ENCODE results near the gene ZSWIM8. TPM values are rescaled to one million over a fixed set of nuclear protein-coding genes. Genes with fewer than 3 reads are reported as not detected.
"Not testable (repeated sequence)": the region's sequence is repeated elsewhere in the genome, so short reads cannot be mapped to it uniquely, and the experiment has no call there.

The ZSWIM8 gene
- total and polyA plus RNA-seq, 9 donors, result 40.7 to 80.5 (median 65.8) TPM

GRCh38 chr10:73824146-73824725 is 38.8 kb downstream of the ZSWIM8 start:
- 96% methylated on average over 13 of the region's 14 CpGs for WGBS (ENCODE audit: insufficient coverage)
- H3K27me3 ChIP-seq (ENCODE audit: control insufficient read depth, insufficient read depth, low read length), result no peaks in the 10 kb centered on the region
- H3K4me3 ChIP-seq (ENCODE audit: low read length), result no peak overlapping the region
- peaks cover 5% of the 10 kb centered on the region for H3K4me1 ChIP-seq (ENCODE audit: control insufficient read depth, insufficient read depth, low read length)
- H3K36me3 ChIP-seq (ENCODE audit: control insufficient read depth, insufficient read depth, low read length), result peaks cover 59% of the 10 kb centered on the region
- DNase-seq, result no peak
- no peaks in the 10 kb centered on the region for H3K9me3 ChIP-seq (replicated peaks; ENCODE audit: control insufficient read depth, low read depth, low read length)
- no peak overlapping the region for H3K27ac ChIP-seq (ENCODE audit: low read length)

- H3K4me1 ChIP-seq (ENCODE audit: control insufficient read depth, insufficient read depth, low read length), result no peaks in the 10 kb centered on the region
- H3K27me3 ChIP-seq (ENCODE audit: control insufficient read depth, insufficient read depth, low read length), result no peaks in the 10 kb centered on the region
- peaks cover 42% of the 10 kb centered on the region for H3K36me3 ChIP-seq (ENCODE audit: control insufficient read depth, insufficient read depth, low read length)
- H3K9me3 ChIP-seq (replicated peaks; ENCODE audit: control insufficient read depth, low read depth, low read length), result no peaks in the 10 kb centered on the region
- no peak overlapping the region for H3K27ac ChIP-seq (ENCODE audit: low read length)
- DNase-seq, result no peak
- WGBS (ENCODE audit: insufficient coverage), result 94% methylated on average over 10 of the region's 19 CpGs
- H3K4me3 ChIP-seq (ENCODE audit: low read length), result no peak overlapping the region
These were observed 42.1 kb downstream of the ZSWIM8 start for GRCh38 chr10:73827346-73828089.

- WGBS (ENCODE audit: insufficient coverage), result 100% methylated on average over 2 of the region's 6 CpGs
- Histone ChIP-seq H3K27me3 (ENCODE audit: control insufficient read depth, insufficient read depth, low read length) (no peaks in the 10 kb centered on the region), H3K36me3 (ENCODE audit: control insufficient read depth, insufficient read depth, low read length) (peaks cover 41% of the 10 kb centered on the region)
These were observed 42.8 kb downstream of the ZSWIM8 start for GRCh38 chr10:73828161-73828560.

GRCh38 chr10:73829090-73829489 is 43.7 kb downstream of the ZSWIM8 start:
- H3K36me3 ChIP-seq (ENCODE audit: control insufficient read depth, insufficient read depth, low read length), result peaks cover 32% of the 10 kb centered on the region
- 94% methylated on average over 2 of the region's 7 CpGs for WGBS (ENCODE audit: insufficient coverage)
- H3K27ac ChIP-seq (ENCODE audit: low read length); H3K27me3 ChIP-seq (ENCODE audit: control insufficient read depth, insufficient read depth, low read length); H3K4me1 ChIP-seq (ENCODE audit: control insufficient read depth, insufficient read depth, low read length); H3K9me3 ChIP-seq (replicated peaks; ENCODE audit: control insufficient read depth, low read depth, low read length); DNase-seq; H3K4me3 ChIP-seq (ENCODE audit: low read length): not testable (repeated sequence)

More at GRCh38 chr10:73828161-73828560, 42.8 kb downstream of the ZSWIM8 start:
- Histone ChIP-seq H3K9me3 (replicated peaks; ENCODE audit: control insufficient read depth, low read depth, low read length) (no peaks in the 10 kb centered on the region), H3K4me3 (ENCODE audit: low read length) (no peak overlapping the region), H3K4me1 (ENCODE audit: control insufficient read depth, insufficient read depth, low read length) (no peaks in the 10 kb centered on the region), H3K27ac (ENCODE audit: low read length) (no peak overlapping the region)
- DNase-seq, result no peak

- Histone ChIP-seq H3K27me3 (ENCODE audit: control insufficient read depth, insufficient read depth, low read length) (no peaks in the 10 kb centered on the region), H3K27ac (ENCODE audit: low read length) (no peak overlapping the region), H3K4me3 (ENCODE audit: low read length) (no peak overlapping the region), H3K4me1 (ENCODE audit: control insufficient read depth, insufficient read depth, low read length) (no peaks in the 10 kb centered on the region), H3K36me3 (ENCODE audit: control insufficient read depth, insufficient read depth, low read length) (peaks cover 49% of the 10 kb centered on the region), H3K9me3 (replicated peaks; ENCODE audit: control insufficient read depth, low read depth, low read length) (no peaks in the 10 kb centered on the region)
- WGBS (ENCODE audit: insufficient coverage), result 87% methylated on average over 8 of the region's 11 CpGs
- no peak for DNase-seq
These were observed 51.1 kb downstream of the ZSWIM8 start for GRCh38 chr10:73836427-73836980.

GRCh38 chr10:73837072-73837471 is 51.7 kb downstream of the ZSWIM8 start:
- Histone ChIP-seq H3K9me3 (replicated peaks; ENCODE audit: control insufficient read depth, low read depth, low read length) (no peaks in the 10 kb centered on the region), H3K4me1 (ENCODE audit: control insufficient read depth, insufficient read depth, low read length) (no peaks in the 10 kb centered on the region), H3K36me3 (ENCODE audit: control insufficient read depth, insufficient read depth, low read length) (peaks cover 55% of the 10 kb centered on the region), H3K4me3 (ENCODE audit: low read length) (no peak overlapping the region), H3K27me3 (ENCODE audit: control insufficient read depth, insufficient read depth, low read length) (no peaks in the 10 kb centered on the region), H3K27ac (ENCODE audit: low read length) (no peak overlapping the region)
- WGBS (ENCODE audit: insufficient coverage), result 66% methylated on average over 3 of the region's 3 CpGs
- DNase-seq, result no peak

- no peak overlapping the region for H3K4me3 ChIP-seq (ENCODE audit: low read length)
- no peak overlapping the region for H3K27ac ChIP-seq (ENCODE audit: low read length)
- H3K9me3 ChIP-seq (replicated peaks; ENCODE audit: control insufficient read depth, low read depth, low read length), result no peaks in the 10 kb centered on the region
- 89% methylated on average over 2 of the region's 3 CpGs for WGBS (ENCODE audit: insufficient coverage)
- peaks cover 65% of the 10 kb centered on the region for H3K36me3 ChIP-seq (ENCODE audit: control insufficient read depth, insufficient read depth, low read length)
- no peaks in the 10 kb centered on the region for H3K27me3 ChIP-seq (ENCODE audit: control insufficient read depth, insufficient read depth, low read length)
- DNase-seq, result no peak
- no peaks in the 10 kb centered on the region for H3K4me1 ChIP-seq (ENCODE audit: control insufficient read depth, insufficient read depth, low read length)
These were observed 52.7 kb downstream of the ZSWIM8 start for GRCh38 chr10:73838008-73838567.

GRCh38 chr10:73838827-73839226 is 53.4 kb downstream of the ZSWIM8 start:
- no peak for DNase-seq
- 94% methylated on average over 6 of the region's 8 CpGs for WGBS (ENCODE audit: insufficient coverage)

GRCh38 chr10:73839276-73839966 is 54.0 kb downstream of the ZSWIM8 start:
- no peaks in the 10 kb centered on the region for H3K4me1 ChIP-seq (ENCODE audit: control insufficient read depth, insufficient read depth, low read length)
- H3K27me3 ChIP-seq (ENCODE audit: control insufficient read depth, insufficient read depth, low read length), result no peaks in the 10 kb centered on the region
- H3K36me3 ChIP-seq (ENCODE audit: control insufficient read depth, insufficient read depth, low read length), result peaks cover 72% of the 10 kb centered on the region
- H3K4me3 ChIP-seq (ENCODE audit: low read length), result no peak overlapping the region
- no peak overlapping the region for H3K27ac ChIP-seq (ENCODE audit: low read length)
- no peaks in the 10 kb centered on the region for H3K9me3 ChIP-seq (replicated peaks; ENCODE audit: control insufficient read depth, low read depth, low read length)
- no peak for DNase-seq
- WGBS (ENCODE audit: insufficient coverage), result 94% methylated on average over 33 of the region's 40 CpGs

More at GRCh38 chr10:73838827-73839226, 53.4 kb downstream of the ZSWIM8 start:
- Histone ChIP-seq H3K36me3 (ENCODE audit: control insufficient read depth, insufficient read depth, low read length) (peaks cover 72% of the 10 kb centered on the region), H3K9me3 (replicated peaks; ENCODE audit: control insufficient read depth, low read depth, low read length) (no peaks in the 10 kb centered on the region), H3K4me3 (ENCODE audit: low read length) (no peak overlapping the region), H3K27me3 (ENCODE audit: control insufficient read depth, insufficient read depth, low read length) (no peaks in the 10 kb centered on the region), H3K4me1 (ENCODE audit: control insufficient read depth, insufficient read depth, low read length) (no peaks in the 10 kb centered on the region), H3K27ac (ENCODE audit: low read length) (no peak overlapping the region)

GRCh38 chr10:73840056-73840402 is 54.6 kb downstream of the ZSWIM8 start:
- no peaks in the 10 kb centered on the region for H3K9me3 ChIP-seq (replicated peaks; ENCODE audit: control insufficient read depth, low read depth, low read length)
- DNase-seq, result no peak
- peaks cover 76% of the 10 kb centered on the region for H3K36me3 ChIP-seq (ENCODE audit: control insufficient read depth, insufficient read depth, low read length)
- no peaks in the 10 kb centered on the region for H3K27me3 ChIP-seq (ENCODE audit: control insufficient read depth, insufficient read depth, low read length)
- H3K4me3 ChIP-seq (ENCODE audit: low read length), result no peak overlapping the region
- H3K4me1 ChIP-seq (ENCODE audit: control insufficient read depth, insufficient read depth, low read length), result no peaks in the 10 kb centered on the region
- 100% methylated on average over 3 of the region's 4 CpGs for WGBS (ENCODE audit: insufficient coverage)
- H3K27ac ChIP-seq (ENCODE audit: low read length), result no peak overlapping the region
